Peyer's patch (tissue), 4 donors: ENCODE data around the gene RUNX1. TPM values are rescaled to one million over a fixed set of nuclear protein-coding genes. Genes with fewer than 3 reads are reported as not detected.

Experiments used
- DNase-seq, 3 donors: peaks; one replicate each; pipeline ENCODE4 v3.0.0-alpha.2; 2017 to 2019
- H3K27ac ChIP-seq, 4 donors: fragments of 200-600 bp; sonication (generic); one replicate each; pipeline ENCODE4 v1.5.1; 2016 to 2019
- H3K27me3 ChIP-seq, 2 donors: fragments of 200-600 bp; sonication (generic); one replicate each; pipeline ENCODE4 v1.5.1; 2019
- H3K36me3 ChIP-seq, 3 donors: fragments of 200-600 bp; sonication (generic); one replicate each; pipeline ENCODE4 v1.5.1; 2016 to 2019
- H3K4me1 ChIP-seq, 4 donors: fragments of 200-600 bp; sonication (generic); one replicate each; pipeline ENCODE4 v1.5.1; 2016 to 2019
- H3K4me3 ChIP-seq, 4 donors: fragments of 200-600 bp; sonication (generic); 1 replicate in 3 of 4; 2 replicates in 1 of 4; pipeline ENCODE4 v1.5.1; 2016 to 2019; ENCODE audit warnings: mild to moderate bottlenecking in 1 of 4
- H3K9me3 ChIP-seq, 4 donors: fragments of 200-600 bp; sonication (generic); one replicate each; pipeline ENCODE4 v1.5.1; 2016 to 2019; ENCODE audit warnings: mild to moderate bottlenecking in 1 of 4
- CTCF ChIP-seq, 6 experiments: fragments of 450-650 bp in 4 of 6; fragments of 200-600 bp in 2 of 6; sonication (generic) in 1 of 6; IDR thresholded peaks; one replicate each; pipeline ENCODE4 v1.5.1; 2017 to 2019; ENCODE audit warnings: antibody characterized with exemption in 6 of 6, mild to moderate bottlenecking in 3 of 6, moderate library complexity in 1 of 6
- POLR2A ChIP-seq, 2 donors: fragments of 450-650 bp; IDR thresholded peaks; one replicate each; pipeline ENCODE4 v1.5.1; 2017; ENCODE audit warnings: antibody characterized with exemption in 2 of 2, mild to moderate bottlenecking in 2 of 2, moderate library complexity in 2 of 2
- total RNA-seq, 4 donors: library from RNA; depleted of rRNA; stranded (reverse); fragments of >200 nt; gene quantifications; one replicate each; pipeline ENCODE4 v1.1.0, GENCODE V29; 2016

RUNX1 gene
- 10 to 100 TPM; 15.1 to 80.9 (median 24.1) TPM for total RNA-seq

- H3K4me3 ChIP-seq = peak within 1 kb of the TSS; percentile 29 to 38 (median 37)
- no peaks in the 10 kb centered on the region for H3K36me3 ChIP-seq
- DNase-seq = peak in 2 of 3 donors; percentile 78 to 85
- H3K4me1 ChIP-seq = peaks cover 3 to 37% (median 15%) of the 10 kb centered on the region in 4 donors
- peak in 3 of 6 experiments; percentile 5 to 24 (median 12) for TF ChIP-seq CTCF (IDR thresholded peaks at IDR 0.05)
- peak; percentile 27 to 37 for TF ChIP-seq POLR2A (IDR thresholded peaks at IDR 0.05)
- no peaks in the 10 kb centered on the region for H3K9me3 ChIP-seq
- no peaks in the 10 kb centered on the region for H3K27me3 ChIP-seq
- peak within 1 kb of the TSS; percentile 74 to 83 (median 74) for H3K27ac ChIP-seq
Measured at GRCh38 chr21:35048706-35049617, at the start of gene RUNX1. TSS of gene RUNX1 (minus strand) at chr21:35049302.

GRCh38 chr21:35097525-35097924 lies 48.4 kb upstream of the RUNX1 start:
- TF ChIP-seq CTCF (IDR thresholded peaks at IDR 0.05) = no peak
- TF ChIP-seq POLR2A (IDR thresholded peaks at IDR 0.05) = no peak
- Histone ChIP-seq H3K4me1 (no peaks in the 10 kb centered on the region), H3K27ac (no peak overlapping the region), H3K36me3 (no peaks in the 10 kb centered on the region), H3K4me3 (no peak overlapping the region), H3K9me3 (no peaks in the 10 kb centered on the region), H3K27me3 (no peaks in the 10 kb centered on the region)
- DNase-seq = no peak

- no peaks in the 10 kb centered on the region for H3K36me3 ChIP-seq
- H3K27me3 ChIP-seq = no peaks in the 10 kb centered on the region
- no peak for DNase-seq
- no peak overlapping the region for H3K27ac ChIP-seq
- no peak overlapping the region for H3K4me3 ChIP-seq
- H3K9me3 ChIP-seq = no peaks in the 10 kb centered on the region
- no peaks in the 10 kb centered on the region for H3K4me1 ChIP-seq
- TF ChIP-seq CTCF (IDR thresholded peaks at IDR 0.05) (no peak), POLR2A (IDR thresholded peaks at IDR 0.05) (no peak)
Measured at GRCh38 chr21:35096959-35097358, 47.9 kb upstream of the RUNX1 start.

- no peak for TF ChIP-seq CTCF (IDR thresholded peaks at IDR 0.05)
- TF ChIP-seq POLR2A (IDR thresholded peaks at IDR 0.05) = no peak
- DNase-seq = no peak
- no peaks in the 10 kb centered on the region for H3K4me1 ChIP-seq
- H3K27ac ChIP-seq = no peak overlapping the region
- H3K27me3 ChIP-seq = no peaks in the 10 kb centered on the region
- no peaks in the 10 kb centered on the region for H3K36me3 ChIP-seq
- H3K4me3 ChIP-seq = no peak overlapping the region
- no peaks in the 10 kb centered on the region for H3K9me3 ChIP-seq
Measured at GRCh38 chr21:35095859-35096291, 46.8 kb upstream of the RUNX1 start.

GRCh38 chr21:35093514-35093913 lies 44.4 kb upstream of the RUNX1 start:
- Histone ChIP-seq H3K4me1 (no peaks in the 10 kb centered on the region), H3K36me3 (no peaks in the 10 kb centered on the region), H3K27me3 (no peaks in the 10 kb centered on the region), H3K27ac (no peak overlapping the region), H3K9me3 (no peaks in the 10 kb centered on the region), H3K4me3 (no peak overlapping the region)
- DNase-seq = no peak
- TF ChIP-seq CTCF (IDR thresholded peaks at IDR 0.05) = no peak
- TF ChIP-seq POLR2A (IDR thresholded peaks at IDR 0.05) = no peak
